Trophoblast cell (in vitro differentiated cells and primary cell): ENCODE data around the gene SPDYE6.

Source experiments
- DNase-seq, 2 donors: peaks; one replicate each; pipeline ENCODE4 v3.0.0-alpha.2; 2016
- H2AFZ ChIP-seq: 2 replicates; pipeline ENCODE4 v1.6.1; 2013; ENCODE audit warnings: low read length, moderate library complexity, mild to moderate bottlenecking; ENCODE audit not compliant: insufficient read depth, poor library complexity
- H2AK5ac ChIP-seq: 2 replicates; pipeline ENCODE4 v1.6.1; 2013; ENCODE audit warnings: mild to moderate bottlenecking, low read length
- H2BK120ac ChIP-seq: 2 replicates; pipeline ENCODE4 v1.6.1; 2013; ENCODE audit warnings: low read length, mild to moderate bottlenecking, moderate library complexity; ENCODE audit not compliant: insufficient read depth, poor library complexity
- H2BK12ac ChIP-seq: 2 replicates; pipeline ENCODE4 v1.6.1; 2013; ENCODE audit warnings: mild to moderate bottlenecking, low read length, moderate library complexity
- H2BK5ac ChIP-seq: 2 replicates; pipeline ENCODE4 v1.6.1; 2013; ENCODE audit warnings: low read length, low read depth, moderate library complexity, mild to moderate bottlenecking; ENCODE audit not compliant: poor library complexity
- H3K14ac ChIP-seq: 2 replicates; pipeline ENCODE4 v1.6.1; 2013; ENCODE audit warnings: mild to moderate bottlenecking, low read length
- H3K18ac ChIP-seq: 2 replicates; pipeline ENCODE4 v1.6.1; 2013; ENCODE audit warnings: mild to moderate bottlenecking, low read length
- H3K23ac ChIP-seq: 2 replicates; pipeline ENCODE4 v1.6.1; 2013; ENCODE audit warnings: low read length
- H3K27ac ChIP-seq: 2 replicates; pipeline ENCODE4 v1.5.1; 2013; ENCODE audit warnings: low read depth, mild to moderate bottlenecking, inconsistent platforms, low read length, moderate library complexity
- H3K27me3 ChIP-seq: 2 replicates; pipeline ENCODE4 v1.6.1; 2013; ENCODE audit warnings: inconsistent platforms, mild to moderate bottlenecking, low read length, moderate library complexity; ENCODE audit not compliant: insufficient read depth
- H3K36me3 ChIP-seq, 2 experiments: 1 replicate in 1 of 2; 2 replicates in 1 of 2; pipeline ENCODE4 v1.6.1; 2013; ENCODE audit warnings: low read length in 2 of 2, mild to moderate bottlenecking in 2 of 2, moderate library complexity in 1 of 2; ENCODE audit not compliant: insufficient read depth in 2 of 2, control insufficient read depth in 1 of 2
- H3K4ac ChIP-seq: 2 replicates; pipeline ENCODE4 v1.6.1; 2013; ENCODE audit warnings: low read depth, mild to moderate bottlenecking, low read length, moderate library complexity
- H3K4me1 ChIP-seq, 2 experiments: 1 replicate in 1 of 2; 2 replicates in 1 of 2; pipeline ENCODE4 v1.6.1; 2013; ENCODE audit warnings: low read length in 2 of 2, mild to moderate bottlenecking in 2 of 2, moderate library complexity in 1 of 2; ENCODE audit not compliant: insufficient read depth in 2 of 2, control insufficient read depth in 1 of 2
- H3K4me2 ChIP-seq: 2 replicates; pipeline ENCODE4 v1.6.1; 2013; ENCODE audit warnings: inconsistent platforms, mild to moderate bottlenecking, low read length, moderate library complexity
- H3K4me3 ChIP-seq: 2 replicates; pipeline ENCODE4 v1.5.1; 2013; ENCODE audit warnings: mild to moderate bottlenecking, low read depth, low read length, inconsistent platforms
- H3K79me1 ChIP-seq: one replicate; pipeline ENCODE4 v1.6.1; 2013; ENCODE audit warnings: low read length
- H3K79me2 ChIP-seq: 2 replicates; pipeline ENCODE4 v1.6.1; 2013; ENCODE audit warnings: low read length, mild to moderate bottlenecking; ENCODE audit not compliant: control insufficient read depth, insufficient read depth, poor library complexity
- H3K9ac ChIP-seq: 2 replicates; pipeline ENCODE4 v1.6.1; 2013; ENCODE audit warnings: mild to moderate bottlenecking, low read length
- H3K9me3 ChIP-seq: 2 replicates; pipeline ENCODE4 v1.6.1; 2013; ENCODE audit warnings: low read depth, mild to moderate bottlenecking, control low read depth, inconsistent platforms, low read length; ENCODE audit not compliant: insufficient read depth
- H4K12ac ChIP-seq: 2 replicates; pipeline ENCODE4 v1.6.1; 2013; ENCODE audit warnings: low read depth, mild to moderate bottlenecking, low read length, moderate library complexity
- H4K8ac ChIP-seq: 2 replicates; pipeline ENCODE4 v1.6.1; 2013; ENCODE audit warnings: low read depth, mild to moderate bottlenecking, low read length, moderate library complexity
- H4K91ac ChIP-seq: one replicate; pipeline ENCODE4 v1.6.1; 2013; ENCODE audit warnings: low read depth, mild to moderate bottlenecking, low read length, moderate library complexity
- WGBS: extraction: QIAGEN DNeasy Blood & Tissue Kit; methylation state at CpG from one replicate; pipeline ENCODE4 v1.1.7; 2013; ENCODE audit warnings: missing lambda C conversion rate; ENCODE audit not compliant: insufficient read length, insufficient coverage; ENCODE audit errors: extremely low coverage; 5-methylcytosine and 5-hydroxymethylcytosine counted together

The SPDYE6 gene

GRCh38 chr7:102320601-102321350 lies 35.5 kb downstream of the SPDYE6 start:
- Histone ChIP-seq H3K27me3 (no peaks in the 10 kb centered on the region), H2BK12ac (no peak overlapping the region), H2AK5ac (no peak overlapping the region), H3K14ac (no peak overlapping the region), H3K4me2 (peak overlapping the region; percentile 15), H4K12ac (no peak overlapping the region), H3K9me3 (peaks cover 6% of the 10 kb centered on the region), H3K79me2 (no peaks in the 10 kb centered on the region), H3K79me1 (peaks cover 12% of the 10 kb centered on the region), H4K8ac (peak overlapping the region; percentile 77), H3K27ac (no peak overlapping the region), H3K18ac (peak overlapping the region; percentile 7), H3K4me3 (peak overlapping the region; percentile 4), H4K91ac (peak overlapping the region; percentile 93), H2BK5ac (no peak overlapping the region), H3K9ac (no peak overlapping the region), H2AFZ (no peak overlapping the region), H2BK120ac (no peak overlapping the region), H3K4me1 (peaks cover 28 to 30% of the 10 kb centered on the region in 2 experiments), H3K23ac (no peak overlapping the region), H3K36me3 (peaks cover 11 to 21% of the 10 kb centered on the region in 2 experiments), H3K4ac (no peak overlapping the region)
- DNase-seq = no peak
- no CpG with 5 or more reads among the region's 37 CpGs for WGBS

- Histone ChIP-seq H3K27ac (peak overlapping the region; percentile 11), H3K4me3 (peak overlapping the region; percentile 26), H2BK12ac (peak overlapping the region; percentile 5), H4K91ac (peak overlapping the region; percentile 60), H2BK5ac (peak overlapping the region; percentile 4), H3K4ac (no peak overlapping the region), H4K8ac (peak overlapping the region; percentile 36), H4K12ac (no peak overlapping the region), H3K9ac (no peak overlapping the region), H3K4me1 (peaks cover 28 to 30% of the 10 kb centered on the region in 2 experiments), H3K14ac (no peak overlapping the region), H3K9me3 (peaks cover 6% of the 10 kb centered on the region), H2AK5ac (peak overlapping the region; percentile 7), H3K27me3 (no peaks in the 10 kb centered on the region), H3K4me2 (no peak overlapping the region), H2BK120ac (no peak overlapping the region), H2AFZ (no peak overlapping the region), H3K79me1 (peaks cover 12% of the 10 kb centered on the region), H3K18ac (no peak overlapping the region), H3K23ac (no peak overlapping the region), H3K79me2 (no peaks in the 10 kb centered on the region), H3K36me3 (peaks cover 11 to 21% of the 10 kb centered on the region in 2 experiments)
- WGBS = no CpG with 5 or more reads among the region's 14 CpGs
- no peak for DNase-seq
These were observed 36.1 kb downstream of the SPDYE6 start for GRCh38 chr7:102320181-102320580.

- no CpG with 5 or more reads among the region's 3 CpGs for WGBS
These were observed 36.6 kb downstream of the SPDYE6 start for GRCh38 chr7:102319671-102320070.

GRCh38 chr7:102318482-102318971 lies 37.7 kb downstream of the SPDYE6 start:
- no peak overlapping the region for H3K9ac ChIP-seq
- H3K27me3 ChIP-seq = no peaks in the 10 kb centered on the region
- H3K4ac ChIP-seq = no peak overlapping the region
- peak; percentile 86 to 94 for DNase-seq
- no peak overlapping the region for H3K18ac ChIP-seq
- peak overlapping the region; percentile 66 for H3K27ac ChIP-seq
- peak overlapping the region; percentile 10 for H2BK12ac ChIP-seq
- H3K79me2 ChIP-seq = no peaks in the 10 kb centered on the region
- H3K23ac ChIP-seq = no peak overlapping the region
- peaks cover 19 to 29% of the 10 kb centered on the region in 2 experiments for H3K36me3 ChIP-seq
- peak overlapping the region; percentile 42 for H4K91ac ChIP-seq
- no peak overlapping the region for H2AFZ ChIP-seq
- no CpG with 5 or more reads among the region's 7 CpGs for WGBS
- H3K79me1 ChIP-seq = peaks cover 12% of the 10 kb centered on the region
- peaks cover 28 to 30% of the 10 kb centered on the region in 2 experiments for H3K4me1 ChIP-seq
- H2BK5ac ChIP-seq = peak overlapping the region; percentile 14
- peak overlapping the region; percentile 8 for H3K14ac ChIP-seq
- H4K12ac ChIP-seq = no peak overlapping the region
- H4K8ac ChIP-seq = no peak overlapping the region
- H2AK5ac ChIP-seq = no peak overlapping the region
- H2BK120ac ChIP-seq = peak overlapping the region; percentile 37
- no peak overlapping the region for H3K4me3 ChIP-seq
- H3K9me3 ChIP-seq = peaks cover 6% of the 10 kb centered on the region
- H3K4me2 ChIP-seq = no peak overlapping the region

More at GRCh38 chr7:102319671-102320070, 36.6 kb downstream of the SPDYE6 start:
- H3K9me3 ChIP-seq = peaks cover 6% of the 10 kb centered on the region
- peaks cover 12% of the 10 kb centered on the region for H3K79me1 ChIP-seq
- peaks cover 13 to 22% of the 10 kb centered on the region in 2 experiments for H3K36me3 ChIP-seq
- H3K14ac ChIP-seq = no peak overlapping the region
- peaks cover 28 to 30% of the 10 kb centered on the region in 2 experiments for H3K4me1 ChIP-seq
- H4K8ac ChIP-seq = no peak overlapping the region
- no peak overlapping the region for H4K12ac ChIP-seq
- H2AK5ac ChIP-seq = no peak overlapping the region
- H4K91ac ChIP-seq = peak overlapping the region; percentile 60
- no peak overlapping the region for H3K4ac ChIP-seq
- H3K23ac ChIP-seq = no peak overlapping the region
- no peak overlapping the region for H2BK5ac ChIP-seq
- H2BK12ac ChIP-seq = no peak overlapping the region
- no peak overlapping the region for H3K9ac ChIP-seq
- H3K27ac ChIP-seq = peak overlapping the region; percentile 48
- no peak overlapping the region for H3K4me3 ChIP-seq
- no peaks in the 10 kb centered on the region for H3K27me3 ChIP-seq
- peak overlapping the region; percentile 18 for H2BK120ac ChIP-seq
- H3K18ac ChIP-seq = no peak overlapping the region
- H3K4me2 ChIP-seq = no peak overlapping the region
- no peaks in the 10 kb centered on the region for H3K79me2 ChIP-seq
- peak; percentile 86 to 95 for DNase-seq
- H2AFZ ChIP-seq = no peak overlapping the region
